NCI-H2081 treated with DMSO at 0.1 percent for 48 hours (cell line): Measurements from ENCODE around the gene DDX1.
A peak's percentile ranks its signal among the peaks of the same experiment; 100 is the strongest.

Experiments
- DNase-seq: peaks from one replicate; lab custom pipeline; 2025; lab: John Stamatoyannopoulos, UW

The DDX1 gene

GRCh38 chr2:15562354-15563031 is 29.2 kb upstream of the DDX1 start:
- no peak for DNase-seq

GRCh38 chr2:15563227-15564100 is 28.2 kb upstream of the DDX1 start:
- no peak for DNase-seq

DNA sequence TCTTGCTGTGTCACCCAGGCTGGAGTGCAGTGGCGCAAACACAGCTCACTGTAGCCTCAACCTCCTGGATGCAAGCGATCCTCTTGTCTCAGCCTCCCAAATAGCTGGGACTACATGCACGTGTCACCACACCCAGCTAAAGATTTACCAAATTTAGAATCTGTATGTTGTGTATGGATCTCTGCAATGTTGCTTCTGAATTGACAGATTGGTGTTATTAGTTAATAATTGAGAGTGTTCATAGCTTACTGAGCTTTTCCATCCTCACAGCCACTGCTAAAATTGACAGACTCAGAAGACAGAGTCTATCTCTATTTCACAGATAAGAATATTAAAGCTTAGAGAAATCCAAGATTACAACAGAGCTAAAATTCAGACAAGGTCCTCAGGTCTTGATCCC is 26.3 kb upstream of the DDX1 start:
- no peak for DNase-seq

DNA sequence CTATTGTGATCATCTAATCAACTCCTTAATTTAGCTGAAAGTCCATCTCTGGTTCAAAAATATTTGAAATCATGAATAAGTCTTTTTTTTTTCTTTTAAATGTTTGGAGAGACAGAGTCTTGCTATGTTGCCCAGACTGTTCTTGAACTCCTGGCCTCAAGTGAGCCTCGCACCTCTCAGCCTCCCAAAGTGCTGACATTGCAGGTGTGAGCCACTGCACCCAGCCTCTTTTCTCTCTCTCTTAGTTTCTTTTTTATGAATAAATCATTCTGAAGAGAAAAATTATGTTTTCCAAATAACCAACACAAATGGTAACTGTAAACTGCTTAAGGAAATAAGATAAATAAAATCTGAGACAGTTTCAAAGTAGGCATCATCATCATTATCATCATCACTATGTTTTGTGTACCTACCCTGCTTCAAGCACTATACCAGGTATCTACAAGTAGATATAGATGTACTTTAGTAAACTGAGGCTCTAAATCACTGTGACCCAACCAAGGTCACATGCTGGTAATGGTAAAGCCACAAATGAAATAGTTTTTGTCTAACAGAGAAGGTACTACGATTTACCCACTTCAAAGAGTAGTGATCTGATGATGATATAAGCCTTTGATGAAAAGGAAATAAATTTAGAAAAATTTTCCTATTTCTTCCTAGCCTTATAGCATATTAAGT is 25.5 kb upstream of the DDX1 start:
- no peak for DNase-seq

GRCh38 chr2:15566912-15567311 is 24.8 kb upstream of the DDX1 start:
- DNase-seq, result no peak

DNA sequence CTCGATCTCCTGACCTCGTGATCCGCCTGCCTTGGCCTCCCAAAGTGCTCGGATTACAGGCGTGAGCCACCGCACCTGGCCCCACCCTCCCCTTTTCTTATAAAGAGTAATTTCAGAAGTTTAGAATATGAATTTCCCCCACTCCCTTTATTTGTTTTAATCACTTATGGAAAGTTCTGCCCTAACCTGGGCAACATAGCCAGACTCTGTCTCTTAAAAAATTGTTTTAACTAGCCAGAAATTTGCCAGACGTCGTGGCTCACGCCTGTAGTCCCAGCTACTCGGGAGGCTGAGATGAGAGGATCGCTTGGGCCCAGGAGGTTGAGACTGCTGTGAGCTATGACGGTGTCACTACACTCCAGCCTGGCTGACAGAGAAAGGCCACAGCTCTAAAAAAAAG is 22.8 kb upstream of the DDX1 start:
- no peak for DNase-seq

GRCh38 chr2:15570104-15570503 is 21.6 kb upstream of the DDX1 start:
- DNase-seq, result no peak

DNA sequence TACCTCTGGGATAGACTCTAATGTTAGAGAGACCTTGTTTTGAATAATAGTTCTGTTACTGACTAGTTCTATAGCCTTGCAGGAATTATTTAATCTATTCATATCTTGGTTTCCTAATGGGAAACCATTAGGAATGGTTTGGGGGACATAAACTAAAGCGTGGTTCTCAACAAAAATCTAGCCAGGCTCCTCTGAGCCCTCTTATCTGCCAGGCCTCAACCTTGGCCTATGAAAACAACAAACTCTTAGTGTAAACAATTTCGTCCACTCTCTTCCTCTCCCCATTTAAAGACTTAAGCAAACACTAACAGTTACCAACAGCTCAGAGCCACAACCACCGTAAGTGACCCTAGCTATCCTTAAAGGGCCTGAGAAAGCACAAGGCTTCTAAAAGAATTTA is 19.9 kb upstream of the DDX1 start:
- DNase-seq, result no peak

DNA sequence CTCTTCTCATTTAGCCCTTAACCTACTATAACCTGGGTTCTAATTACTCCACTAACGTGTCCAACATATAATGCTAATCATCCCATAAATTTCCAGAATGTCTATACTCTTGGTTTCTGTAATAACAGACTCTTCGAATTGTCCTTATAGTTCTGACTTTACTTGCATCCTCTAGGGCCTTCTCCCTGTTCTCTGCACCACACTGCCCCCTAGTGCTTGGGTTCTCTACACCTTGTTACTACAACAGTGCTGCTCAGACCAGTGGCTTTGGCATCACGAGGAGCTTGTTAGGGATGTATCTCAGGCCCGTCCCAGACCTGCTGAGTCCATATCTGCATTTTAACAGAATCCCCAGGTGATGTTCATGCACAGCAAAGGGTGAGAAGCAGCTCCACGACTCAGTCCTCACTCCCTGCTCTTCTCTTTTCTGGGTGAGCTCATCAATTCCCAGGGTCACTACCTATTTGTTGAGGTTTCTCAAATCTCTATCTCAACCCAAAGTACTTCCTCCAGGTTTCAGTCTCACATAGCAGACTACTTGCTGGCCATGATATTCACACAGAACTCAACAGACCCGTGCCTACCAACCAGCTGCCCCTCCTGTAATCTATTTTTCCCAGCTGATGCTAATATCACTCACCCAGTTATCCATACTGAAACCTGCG is 14.5 kb upstream of the DDX1 start:
- DNase-seq, result peak; percentile 51

DNA sequence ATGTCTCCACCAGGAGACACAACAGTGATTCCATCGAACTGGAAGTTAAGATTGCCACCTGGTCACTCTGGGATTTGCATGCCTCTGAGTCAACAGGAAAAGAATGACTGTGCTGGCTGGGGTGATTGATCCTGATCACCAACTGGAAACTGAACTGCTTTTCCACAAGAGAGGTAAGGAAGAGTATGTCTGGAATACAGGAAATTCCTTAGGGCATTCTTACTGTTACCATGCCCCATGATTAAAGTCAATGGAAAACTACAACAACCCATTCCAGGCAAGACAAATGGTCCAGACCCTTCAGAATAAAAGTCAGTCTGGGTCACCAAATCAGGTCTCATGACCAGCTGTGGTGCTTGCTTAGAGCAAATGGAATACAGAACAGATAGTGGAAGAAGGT is 12.0 kb upstream of the DDX1 start:
- no peak for DNase-seq

- DNase-seq, result no peak
These were observed 11.2 kb upstream of the DDX1 start for GRCh38 chr2:15580451-15580850.

DNA sequence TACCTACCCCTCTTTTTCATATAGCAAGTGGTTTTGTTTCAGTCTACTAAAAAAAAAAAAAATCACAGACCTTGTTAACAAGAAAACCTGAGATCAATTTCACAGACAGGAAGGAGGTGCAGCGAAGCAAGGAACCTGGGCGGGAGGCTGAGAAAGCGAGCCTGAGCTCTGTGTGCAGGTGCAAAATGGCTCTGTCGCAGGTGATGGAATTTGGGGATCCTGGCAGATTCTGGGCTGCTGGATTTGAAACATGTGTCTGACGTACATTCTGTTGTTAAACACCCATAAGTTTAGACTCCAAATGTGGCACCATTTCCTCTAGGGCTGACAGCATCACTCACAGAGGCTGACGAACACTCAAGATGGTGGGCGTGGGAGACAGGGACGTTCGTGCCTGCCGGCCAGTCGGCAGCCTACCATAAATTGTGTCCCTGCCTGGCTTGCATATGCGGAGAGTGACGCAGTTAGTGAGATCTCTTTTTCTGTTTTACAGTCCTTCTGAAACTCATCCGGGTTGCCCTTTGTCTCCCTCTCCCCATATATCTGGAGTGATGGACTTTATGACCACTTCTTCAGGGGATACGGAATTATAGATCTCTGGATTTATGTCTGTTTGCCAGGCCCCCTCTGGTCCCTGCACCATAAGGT is 8.8 kb upstream of the DDX1 start:
- no peak for DNase-seq

- DNase-seq, result no peak
These were observed 7.8 kb upstream of the DDX1 start for GRCh38 chr2:15583826-15584225.

GRCh38 chr2:15584316-15584715 is 7.4 kb upstream of the DDX1 start:
- DNase-seq, result no peak

DNA sequence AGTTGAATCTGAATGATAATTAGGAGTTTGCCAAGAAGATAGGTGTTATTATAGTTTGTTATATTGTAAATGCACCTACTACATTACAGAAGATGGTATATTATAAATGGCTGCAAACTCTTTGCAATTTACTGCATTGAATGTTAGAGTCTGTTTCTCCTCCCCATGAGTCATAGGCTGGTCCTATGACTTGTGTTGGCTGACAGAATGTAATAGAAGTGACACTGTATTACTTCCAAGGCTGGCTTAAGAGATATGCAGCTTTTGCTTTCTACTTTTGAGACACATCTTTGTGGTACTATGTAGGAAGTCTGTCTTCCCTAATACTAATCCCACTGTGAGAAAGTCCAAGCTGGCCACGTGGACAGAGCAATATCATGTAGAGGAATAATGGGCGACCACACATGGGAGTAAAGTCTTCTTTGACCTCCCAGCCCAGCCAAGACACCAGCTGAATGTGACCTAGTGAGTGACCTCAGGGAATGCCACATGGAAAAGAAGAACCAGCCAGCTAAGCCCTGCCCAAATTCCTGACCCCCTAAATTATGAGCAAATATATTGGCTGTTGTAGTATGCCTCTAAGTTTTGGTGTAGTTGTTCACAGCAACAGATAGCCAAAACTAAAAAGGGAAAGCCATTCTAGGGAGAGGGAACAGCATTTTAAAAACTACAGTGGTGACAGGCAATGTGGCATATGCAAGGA is 6.8 kb upstream of the DDX1 start:
- DNase-seq, result no peak

- DNase-seq, result peak; percentile 65
These were observed 3.2 kb upstream of the DDX1 start for GRCh38 chr2:15588329-15588919.

DNA sequence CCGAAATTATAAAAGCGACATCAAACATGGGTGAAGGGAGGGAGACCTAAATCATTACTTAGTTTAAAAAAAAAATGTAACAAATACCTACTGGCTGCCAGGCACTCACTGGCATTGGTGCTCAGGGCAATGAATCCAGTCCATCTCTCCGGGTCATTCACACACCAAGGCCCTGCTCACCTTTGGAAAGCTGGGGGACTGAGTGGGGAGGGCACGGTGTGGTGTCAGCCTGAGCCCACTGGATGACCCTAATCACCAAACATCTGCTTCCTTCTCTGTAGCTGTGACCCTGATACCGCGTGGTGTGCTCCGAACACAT is 336 bp upstream of the DDX1 start:
- DNase-seq, result no peak

- DNase-seq, result no peak
These were observed 1.6 kb downstream of the DDX1 start for GRCh38 chr2:15593327-15593705.

- DNase-seq, result no peak
These were observed 2.9 kb downstream of the DDX1 start for GRCh38 chr2:15594291-15595256.

DNA sequence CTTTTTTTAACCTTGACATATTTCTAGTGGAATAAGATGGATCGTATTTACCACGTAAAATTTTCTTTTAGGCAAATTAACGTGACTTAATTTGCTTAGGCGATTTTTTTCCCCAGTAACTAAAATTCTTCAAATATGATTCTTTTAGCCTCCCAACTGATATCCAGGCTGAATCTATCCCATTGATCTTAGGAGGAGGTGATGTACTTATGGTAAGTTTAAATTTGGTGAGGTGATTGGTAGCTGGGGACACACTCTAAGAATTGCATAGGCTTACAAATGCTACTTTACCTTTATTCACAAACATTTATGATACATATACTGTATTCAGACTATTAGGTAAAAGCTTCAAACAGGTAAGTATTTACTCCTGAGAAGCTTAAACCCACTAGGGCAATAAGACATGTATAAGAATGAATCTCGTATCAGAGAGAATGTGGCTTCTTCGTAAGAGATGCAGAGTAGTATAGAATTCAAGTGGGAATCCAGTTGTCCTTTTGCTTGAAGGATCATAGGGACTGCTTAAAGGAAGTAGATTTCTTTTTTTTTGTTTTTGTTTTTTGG is 3.8 kb downstream of the DDX1 start:
- no peak for DNase-seq
